Measurements from ENCODE around the gene APOA1. TPM values are rescaled to one million over a fixed set of nuclear protein-coding genes. Genes with fewer than 3 reads are reported as not detected.
A peak's percentile ranks its signal among the peaks of the same experiment; 100 is the strongest.

APOA1 gene
- total RNA-seq, 1 donor from 2014 or later: 3.7 TPM

DNA sequence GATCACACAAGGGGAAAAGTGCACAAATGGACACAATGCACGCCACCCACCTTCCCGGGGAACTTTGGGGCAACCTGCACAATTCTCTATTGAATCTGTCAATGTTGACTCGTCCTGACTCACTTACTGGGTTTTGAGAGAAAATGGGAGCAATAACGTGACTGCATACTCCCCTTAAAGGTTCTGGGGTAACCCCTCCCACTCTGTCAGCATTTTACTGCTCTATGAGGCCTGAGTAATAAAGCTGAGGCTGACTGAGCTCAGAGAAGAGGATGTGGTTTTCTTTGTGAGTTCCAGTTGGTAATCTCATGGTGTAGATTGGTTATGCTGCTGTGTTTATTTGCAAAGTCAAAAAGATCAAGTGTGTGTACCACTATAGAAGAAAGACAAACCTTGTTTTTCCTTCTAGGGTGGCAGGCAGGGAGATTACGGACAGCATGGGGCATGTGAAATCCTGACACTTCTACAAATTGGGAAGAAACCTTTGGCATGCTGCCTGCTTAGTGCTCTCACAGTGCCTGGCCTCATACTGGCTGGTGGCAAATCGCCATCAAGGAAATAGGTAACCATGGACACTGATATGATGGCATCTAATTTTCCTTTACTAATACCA is 16.1 kb upstream of the APOA1 start:
- peaks cover 35% of the 10 kb centered on the region for H3K36me3 ChIP-seq
- no peak for TF ChIP-seq CTCF (IDR thresholded peaks at IDR 0.05)
- peak; percentile 76 to 82 for ATAC-seq

GRCh38 chr11:116852261-116853031 is 15.0 kb upstream of the APOA1 start:
- Histone ChIP-seq H3K27ac (peak overlapping the region; percentile 19), H3K36me3 (peaks cover 35% of the 10 kb centered on the region), H3K4me3 (no peak overlapping the region), H3K9me3 (no peaks in the 10 kb centered on the region), H3K27me3 (ENCODE audit: low read depth) (no peaks in the 10 kb centered on the region), H3K4me1 (peaks cover 35% of the 10 kb centered on the region)
- ATAC-seq: peak in 1 of 2 donors; percentile 12
- DNase-seq: no peak
- TF ChIP-seq CTCF (IDR thresholded peaks at IDR 0.05): no peak
- intact Hi-C loops (cut with DNase I): no loop called here

More for the DNA sequence above, 16.1 kb upstream of the APOA1 start:
- H3K4me1 ChIP-seq: peaks cover 35% of the 10 kb centered on the region
- no peaks in the 10 kb centered on the region for H3K27me3 ChIP-seq (ENCODE audit: low read depth)
- intact Hi-C loops (cut with DNase I): no loop called here
- no peak overlapping the region for H3K4me3 ChIP-seq
- peak overlapping the region; percentile 19 for H3K27ac ChIP-seq
- H3K9me3 ChIP-seq: no peaks in the 10 kb centered on the region
- no peak for DNase-seq

GRCh38 chr11:116851626-116852025 is 14.2 kb upstream of the APOA1 start:
- Histone ChIP-seq H3K4me3 (no peak overlapping the region), H3K4me1 (peaks cover 35% of the 10 kb centered on the region), H3K27ac (no peak overlapping the region), H3K9me3 (no peaks in the 10 kb centered on the region), H3K36me3 (peaks cover 37% of the 10 kb centered on the region), H3K27me3 (ENCODE audit: low read depth) (no peaks in the 10 kb centered on the region)
- DNase-seq: peak; percentile 65
- peak; percentile 52 to 56 for ATAC-seq
- intact Hi-C loops (cut with DNase I): no loop called here
- no peak for TF ChIP-seq CTCF (IDR thresholded peaks at IDR 0.05)

- no peak for ATAC-seq
- no peaks in the 10 kb centered on the region for H3K9me3 ChIP-seq
- intact Hi-C loops (cut with DNase I): no loop called here
- H3K36me3 ChIP-seq: peaks cover 52% of the 10 kb centered on the region
- H3K4me3 ChIP-seq: no peak overlapping the region
- H3K4me1 ChIP-seq: peaks cover 35% of the 10 kb centered on the region
- TF ChIP-seq CTCF (IDR thresholded peaks at IDR 0.05): no peak
- no peaks in the 10 kb centered on the region for H3K27me3 ChIP-seq (ENCODE audit: low read depth)
- H3K27ac ChIP-seq: no peak overlapping the region
- DNase-seq: no peak
These were observed 12.1 kb upstream of the APOA1 start for GRCh38 chr11:116849486-116849885.

- no peaks in the 10 kb centered on the region for H3K9me3 ChIP-seq
- H3K27me3 ChIP-seq (ENCODE audit: low read depth): no peaks in the 10 kb centered on the region
- ATAC-seq (no peak), DNase-seq (no peak)
- H3K27ac ChIP-seq: no peak overlapping the region
- intact Hi-C loops (cut with DNase I): no loop called here
- no peak for TF ChIP-seq CTCF (IDR thresholded peaks at IDR 0.05)
- H3K36me3 ChIP-seq: peaks cover 54% of the 10 kb centered on the region
- H3K4me1 ChIP-seq: peaks cover 31% of the 10 kb centered on the region
- no peak overlapping the region for H3K4me3 ChIP-seq
These were observed 11.6 kb upstream of the APOA1 start for GRCh38 chr11:116849060-116849459.
